Chondrocyte (in vitro differentiated cells): ENCODE measurements around the gene LAPTM5. TPM values are rescaled to one million over a fixed set of nuclear protein-coding genes. Genes with fewer than 3 reads are reported as not detected.
A peak's percentile ranks its signal among the peaks of the same experiment; 100 is the strongest.

Experiments
- DNase-seq: peaks from one replicate; pipeline ENCODE4 v3.0.0; 2021; ENCODE audit warnings: mixed read lengths, low spot score
- H3K27ac Mint-ChIP-seq: one replicate; pipeline ENCODE4 v1.8.0; 2021; ENCODE audit warnings: mild to moderate bottlenecking, moderate library complexity, mixed read lengths; ENCODE audit not compliant: unreplicated experiment
- H3K27me3 Mint-ChIP-seq: 2 replicates; pipeline ENCODE4 v1.8.0; 2021; ENCODE audit warnings: low read depth, mixed read lengths
- H3K36me3 Mint-ChIP-seq: 2 replicates; pipeline ENCODE4 v1.8.0; 2021; ENCODE audit warnings: low read depth, mixed read lengths
- H3K4me1 Mint-ChIP-seq: 2 replicates; pipeline ENCODE4 v1.8.0; 2021; ENCODE audit warnings: low read depth, mild to moderate bottlenecking, mixed read lengths
- H3K4me3 Mint-ChIP-seq: one replicate; pipeline ENCODE4 v1.8.0; 2021; ENCODE audit warnings: mild to moderate bottlenecking, moderate library complexity, mixed read lengths; ENCODE audit not compliant: unreplicated experiment
- H3K9me3 Mint-ChIP-seq: 2 replicates; pipeline ENCODE4 v1.8.0; 2021; ENCODE audit warnings: low read depth, mixed read lengths
- CTCF ChIP-seq: fragments of 200-600 bp; sonication (generic); IDR thresholded peaks from 2 replicates; pipeline ENCODE4 v1.5.0; 2021; ENCODE audit warnings: antibody characterized with exemption, mild to moderate bottlenecking, moderate library complexity
- total RNA-seq: library from RNA; stranded (reverse); gene quantifications from 3 replicates; pipeline ENCODE4 v1.2.1, GENCODE V29; 2021

Gene LAPTM5
- total RNA-seq, 1 donor from 2014 or later: not detected

DNA sequence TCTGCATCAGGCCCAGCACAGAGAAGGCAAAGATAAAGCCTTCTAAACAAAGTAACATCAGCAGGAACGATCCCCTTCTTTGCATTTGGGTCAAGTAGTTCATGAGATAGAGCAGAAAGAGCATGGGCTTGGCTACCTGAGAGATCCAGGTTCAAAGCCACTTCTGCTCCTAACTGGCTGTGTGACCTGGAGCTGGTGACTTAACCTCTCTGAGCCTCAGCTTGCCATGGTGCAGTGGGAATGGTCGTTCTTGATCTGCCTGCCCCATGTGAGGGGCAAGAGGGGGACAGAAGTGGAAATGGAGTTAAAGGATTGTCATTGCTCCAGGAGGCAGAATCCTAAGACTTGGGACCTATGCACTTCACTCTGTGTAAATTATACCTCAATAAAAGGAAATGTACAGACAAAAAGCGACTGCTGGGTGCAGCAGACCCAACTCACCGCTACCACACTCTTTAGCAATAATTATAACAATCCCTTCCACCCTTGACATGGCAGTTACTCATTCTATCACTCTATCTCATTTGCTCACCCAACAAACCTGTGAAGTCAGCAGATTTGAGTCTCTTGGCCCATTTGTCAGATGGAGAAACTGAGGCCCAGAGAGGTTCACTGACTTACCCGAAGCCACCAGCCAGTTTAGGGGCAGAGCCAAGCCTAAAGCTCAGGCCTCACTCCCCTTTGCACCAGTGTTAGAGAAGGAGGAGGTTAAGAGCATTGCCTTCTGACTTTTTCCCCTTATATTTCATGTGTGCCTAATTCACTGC is 32.7 kb downstream of the LAPTM5 start:
- H3K4me3 Mint-ChIP-seq: no peak overlapping the region
- H3K27ac Mint-ChIP-seq: no peak overlapping the region
- no peaks in the 10 kb centered on the region for H3K27me3 Mint-ChIP-seq
- H3K9me3 Mint-ChIP-seq: no peaks in the 10 kb centered on the region
- no peak for DNase-seq
- H3K4me1 Mint-ChIP-seq: peaks cover 8% of the 10 kb centered on the region
- peaks cover 4% of the 10 kb centered on the region for H3K36me3 Mint-ChIP-seq
- no peak for TF ChIP-seq CTCF

- Mint-ChIP-seq H3K9me3 (no peaks in the 10 kb centered on the region), H3K36me3 (peaks cover 4% of the 10 kb centered on the region), H3K4me1 (peaks cover 14% of the 10 kb centered on the region), H3K27me3 (no peaks in the 10 kb centered on the region), H3K27ac (no peak overlapping the region), H3K4me3 (no peak overlapping the region)
- DNase-seq: no peak
- TF ChIP-seq CTCF: peak; percentile 61
These were observed 33.4 kb downstream of the LAPTM5 start for GRCh38 chr1:30724175-30724574.

DNA sequence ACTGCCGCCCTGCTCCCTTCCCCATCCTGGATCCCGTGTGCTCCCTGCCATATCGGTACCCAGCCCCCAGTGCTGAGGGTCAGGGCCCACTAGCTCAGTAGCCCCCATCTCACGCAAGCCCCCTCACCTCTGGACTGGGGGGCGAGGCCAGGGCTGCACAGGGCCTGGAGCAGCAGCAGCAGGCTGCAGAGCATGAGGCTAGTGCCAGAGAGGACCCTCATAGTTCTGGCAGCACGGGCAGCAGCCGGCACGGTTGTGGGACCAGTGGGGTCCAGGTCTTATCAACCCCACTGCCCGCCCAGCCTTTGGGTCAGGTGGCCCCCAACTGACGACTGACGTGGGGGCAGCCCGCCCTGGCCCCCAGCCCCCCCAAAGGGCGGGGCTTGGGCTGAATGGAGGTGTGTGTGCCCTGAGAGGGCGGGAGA is 34.2 kb downstream of the LAPTM5 start, which contains the start of gene MATN1:
TSS of gene MATN1 (minus strand) at position 255 of the 425 bp plus-strand sequence. CDS start at position 221, 34 bp downstream.
- DNase-seq: no peak
- Mint-ChIP-seq H3K4me1 (peaks cover 14% of the 10 kb centered on the region), H3K27me3 (no peaks in the 10 kb centered on the region), H3K9me3 (no peaks in the 10 kb centered on the region), H3K36me3 (peaks cover 4% of the 10 kb centered on the region), H3K4me3 (no peak within 1 kb of the TSS), H3K27ac (no peak within 1 kb of the TSS)
- TF ChIP-seq CTCF: no peak

GRCh38 chr1:30721812-30722537 is 35.6 kb downstream of the LAPTM5 start:
- Mint-ChIP-seq H3K4me3 (no peak overlapping the region), H3K4me1 (peaks cover 9% of the 10 kb centered on the region), H3K27ac (no peak overlapping the region), H3K36me3 (peaks cover 4% of the 10 kb centered on the region), H3K9me3 (no peaks in the 10 kb centered on the region), H3K27me3 (no peaks in the 10 kb centered on the region)
- TF ChIP-seq CTCF: peak; percentile 10
- no peak for DNase-seq

- Mint-ChIP-seq H3K27me3 (no peaks in the 10 kb centered on the region), H3K4me1 (peaks cover 9% of the 10 kb centered on the region), H3K9me3 (no peaks in the 10 kb centered on the region), H3K36me3 (peaks cover 4% of the 10 kb centered on the region), H3K4me3 (no peak overlapping the region), H3K27ac (no peak overlapping the region)
- no peak for TF ChIP-seq CTCF
- DNase-seq: no peak
These were observed 36.2 kb downstream of the LAPTM5 start for GRCh38 chr1:30721341-30721793.
